ENCODE results near the gene MUCL3. TPM values are rescaled to one million over a fixed set of nuclear protein-coding genes. Genes with fewer than 3 reads are reported as not detected.

Gene MUCL3
- total RNA-seq, 1 donor from 2014 or later = not detected

DNA sequence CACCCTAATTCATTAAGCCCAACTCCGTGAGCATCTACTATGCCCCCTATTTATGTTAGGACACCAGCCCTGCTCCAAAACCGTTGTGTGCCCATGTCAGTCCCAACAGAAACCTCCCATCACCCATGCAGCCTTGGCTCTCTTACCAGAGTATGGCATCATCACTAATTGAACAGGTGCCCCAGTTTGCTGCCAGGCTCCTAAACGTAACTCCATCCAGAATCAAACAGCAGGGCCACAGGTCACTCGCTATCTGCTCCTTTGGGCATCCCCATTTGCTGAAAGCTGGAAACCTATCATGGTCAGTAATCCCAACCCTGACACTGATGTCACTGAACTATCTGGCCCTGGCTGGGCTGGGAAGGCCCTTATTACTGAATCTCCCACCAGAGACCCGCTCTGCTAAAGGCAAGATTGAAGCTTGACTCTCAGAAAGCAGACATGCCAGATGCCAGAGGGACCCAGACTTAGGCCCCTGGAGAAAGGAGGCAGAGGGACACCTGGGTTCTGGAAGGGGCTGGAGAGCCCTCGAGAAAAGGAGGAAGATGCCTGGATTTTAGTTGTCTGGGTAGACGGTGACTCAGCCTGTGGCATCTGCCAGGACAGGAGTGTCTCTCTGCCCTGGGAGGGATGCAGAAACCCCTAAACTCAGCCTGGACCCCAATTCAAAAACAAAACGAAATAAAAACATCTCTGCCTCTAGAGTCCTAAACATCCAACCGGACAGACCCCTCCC lies 14.0 kb downstream of the MUCL3 start:
- H2AFZ ChIP-seq (ENCODE audit: low read depth, low read length) = peak overlapping the region; percentile 82
- peak overlapping the region; percentile 86 for H3K4me2 ChIP-seq (ENCODE audit: low read length)
- no peaks in the 10 kb centered on the region for H3K9me3 ChIP-seq (ENCODE audit: insufficient read depth, low read depth, low read length)
- no peak overlapping the region for H3K27ac ChIP-seq (ENCODE audit: low read depth, low read length)
- Mint-ChIP-seq H3K4me3 (ENCODE audit: unreplicated experiment) (no peak overlapping the region), H3K27ac (ENCODE audit: unreplicated experiment) (peak overlapping the region; percentile 11), H3K27me3 (ENCODE audit: low read depth, unreplicated experiment) (peaks cover 72% of the 10 kb centered on the region), H3K4me1 (ENCODE audit: low read depth, unreplicated experiment) (peaks cover 6% of the 10 kb centered on the region), H3K36me3 (ENCODE audit: low read depth, unreplicated experiment) (no peaks in the 10 kb centered on the region), H3K9me3 (ENCODE audit: unreplicated experiment) (peaks cover 20% of the 10 kb centered on the region)
- H4K20me1 ChIP-seq (ENCODE audit: insufficient read depth, low read length) = no peaks in the 10 kb centered on the region
- peak overlapping the region; percentile 70 for H3K9ac ChIP-seq (ENCODE audit: low read length)
- H3K27me3 ChIP-seq (ENCODE audit: insufficient read depth, low read length) = peaks cover 21% of the 10 kb centered on the region
- peaks cover 6% of the 10 kb centered on the region for H3K4me1 ChIP-seq (ENCODE audit: insufficient read depth, low read length)
- DNase-seq (ENCODE audit: low read depth) (no peak), FAIRE-seq (no peak)
- peak overlapping the region; percentile 47 for H3K4me3 ChIP-seq (ENCODE audit: insufficient read depth, low read depth, low read length)
- TF ChIP-seq EZH2 (IDR thresholded peaks at IDR 0.05; ENCODE audit: insufficient read depth, low read length) = no peak
- TF ChIP-seq, protein P1, sequence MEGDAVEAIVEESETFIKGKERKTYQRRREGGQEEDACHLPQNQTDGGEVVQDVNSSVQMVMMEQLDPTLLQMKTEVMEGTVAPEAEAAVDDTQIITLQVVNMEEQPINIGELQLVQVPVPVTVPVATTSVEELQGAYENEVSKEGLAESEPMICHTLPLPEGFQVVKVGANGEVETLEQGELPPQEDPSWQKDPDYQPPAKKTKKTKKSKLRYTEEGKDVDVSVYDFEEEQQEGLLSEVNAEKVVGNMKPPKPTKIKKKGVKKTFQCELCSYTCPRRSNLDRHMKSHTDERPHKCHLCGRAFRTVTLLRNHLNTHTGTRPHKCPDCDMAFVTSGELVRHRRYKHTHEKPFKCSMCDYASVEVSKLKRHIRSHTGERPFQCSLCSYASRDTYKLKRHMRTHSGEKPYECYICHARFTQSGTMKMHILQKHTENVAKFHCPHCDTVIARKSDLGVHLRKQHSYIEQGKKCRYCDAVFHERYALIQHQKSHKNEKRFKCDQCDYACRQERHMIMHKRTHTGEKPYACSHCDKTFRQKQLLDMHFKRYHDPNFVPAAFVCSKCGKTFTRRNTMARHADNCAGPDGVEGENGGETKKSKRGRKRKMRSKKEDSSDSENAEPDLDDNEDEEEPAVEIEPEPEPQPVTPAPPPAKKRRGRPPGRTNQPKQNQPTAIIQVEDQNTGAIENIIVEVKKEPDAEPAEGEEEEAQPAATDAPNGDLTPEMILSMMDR (IDR thresholded peaks at IDR 0.05; ENCODE audit: insufficient read depth, low read depth, low read length) = no peak
- H3K36me3 ChIP-seq (ENCODE audit: insufficient read depth, low read length) = no peaks in the 10 kb centered on the region
- no peaks in the 10 kb centered on the region for H3K79me2 ChIP-seq (ENCODE audit: insufficient read depth, low read length)

DNA sequence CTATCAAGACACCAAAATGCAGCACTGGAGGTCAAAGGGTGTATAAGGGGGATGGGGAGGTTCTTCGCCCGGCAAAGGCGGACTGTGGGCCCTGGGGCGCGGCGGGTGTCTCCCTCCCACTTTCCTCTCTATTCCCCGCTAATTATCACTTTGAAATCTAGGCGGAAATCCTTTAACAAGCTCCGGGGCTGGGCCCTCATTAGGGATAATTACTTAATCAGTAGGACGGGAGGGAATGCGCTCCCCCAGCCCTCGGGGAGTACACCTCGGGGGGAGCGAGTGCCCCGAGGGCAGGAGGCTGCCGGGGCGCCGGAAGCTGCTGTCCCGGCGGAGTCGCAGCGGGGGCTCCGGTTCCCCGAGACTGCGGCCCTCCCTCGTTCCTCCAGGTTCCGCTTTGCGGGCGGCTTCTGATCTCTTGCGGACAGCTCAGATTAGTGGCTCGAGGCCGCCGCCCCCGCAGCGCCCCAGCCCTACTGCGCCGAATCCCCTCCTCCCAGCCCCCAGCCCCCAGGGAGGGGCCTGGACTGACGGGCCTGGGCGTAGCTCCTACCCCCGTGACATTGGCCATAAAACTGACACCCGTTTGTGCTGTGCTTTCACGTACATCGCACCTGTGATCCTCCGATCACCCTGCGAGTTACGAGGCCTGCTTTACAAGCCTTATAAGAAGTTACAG lies 14.7 kb downstream of the MUCL3 start:
- DNase-seq (ENCODE audit: low read depth) = peak; percentile 16
- peak overlapping the region; percentile 70 for H3K9ac ChIP-seq (ENCODE audit: low read length)

More for the DNA sequence above, 14.7 kb downstream of the MUCL3 start:
- Histone ChIP-seq H3K27me3 (ENCODE audit: insufficient read depth, low read length) (peaks cover 21% of the 10 kb centered on the region), H3K27ac (ENCODE audit: low read depth, low read length) (no peak overlapping the region), H3K4me1 (ENCODE audit: insufficient read depth, low read length) (peaks cover 6% of the 10 kb centered on the region), H3K4me2 (ENCODE audit: low read length) (peak overlapping the region; percentile 86), H3K4me3 (ENCODE audit: insufficient read depth, low read depth, low read length) (peak overlapping the region; percentile 47), H2AFZ (ENCODE audit: low read depth, low read length) (peak overlapping the region; percentile 82), H3K9me3 (ENCODE audit: insufficient read depth, low read depth, low read length) (no peaks in the 10 kb centered on the region), H3K36me3 (ENCODE audit: insufficient read depth, low read length) (no peaks in the 10 kb centered on the region), H3K79me2 (ENCODE audit: insufficient read depth, low read length) (no peaks in the 10 kb centered on the region), H4K20me1 (ENCODE audit: insufficient read depth, low read length) (no peaks in the 10 kb centered on the region)
- H3K4me3 Mint-ChIP-seq (ENCODE audit: unreplicated experiment) = peak overlapping the region; percentile 58
- FAIRE-seq = no peak
- peaks cover 12% of the 10 kb centered on the region for H3K9me3 Mint-ChIP-seq (ENCODE audit: unreplicated experiment)
- no peaks in the 10 kb centered on the region for H3K36me3 Mint-ChIP-seq (ENCODE audit: low read depth, unreplicated experiment)
- peaks cover 66% of the 10 kb centered on the region for H3K27me3 Mint-ChIP-seq (ENCODE audit: low read depth, unreplicated experiment)
- H3K27ac Mint-ChIP-seq (ENCODE audit: unreplicated experiment) = peak overlapping the region; percentile 11
- TF ChIP-seq, protein P1 (IDR thresholded peaks at IDR 0.05; ENCODE audit: insufficient read depth, low read depth, low read length) = no peak
- TF ChIP-seq EZH2 (IDR thresholded peaks at IDR 0.05; ENCODE audit: insufficient read depth, low read length) = peak; percentile 47
- peaks cover 6% of the 10 kb centered on the region for H3K4me1 Mint-ChIP-seq (ENCODE audit: low read depth, unreplicated experiment)

All from astrocyte (in vitro differentiated cells and primary cell).